SH-SY5Y (cell line): ENCODE measurements around the gene SERINC3.

Experiments
- GATA2 ChIP-seq: IDR thresholded peaks from 2 replicates; pipeline ENCODE4 v1.6.1; 2011; ENCODE audit warnings: mild to moderate bottlenecking, low read depth, low read length
- GATA3 ChIP-seq: IDR thresholded peaks from 2 replicates; pipeline ENCODE4 v1.6.1; 2011; ENCODE audit warnings: low read depth, mild to moderate bottlenecking, low read length, moderate library complexity

GRCh38 chr20:44478206-44478605 lies 43.7 kb downstream of the SERINC3 start:
- TF ChIP-seq GATA3 (no peak), GATA2 (no peak)
